Mucosa of rectum (tissue), 2 donors: ENCODE results near the gene TNFRSF1A.
A peak's percentile ranks its signal among the peaks of the same experiment; 100 is the strongest.

ENCODE experiments used
- H3K27ac ChIP-seq, 2 donors: one replicate each; pipeline ENCODE4 v1.7.0; 2013; ENCODE audit warnings: inconsistent platforms in 2 of 2, low read depth in 2 of 2, low read length in 2 of 2
- H3K27me3 ChIP-seq, 2 donors: one replicate each; pipeline ENCODE4 v1.7.0; 2013; ENCODE audit warnings: low read length in 2 of 2; ENCODE audit not compliant: control insufficient read depth in 2 of 2, insufficient read depth in 2 of 2
- H3K36me3 ChIP-seq, 2 donors: one replicate each; pipeline ENCODE4 v1.7.0; 2013; ENCODE audit warnings: low read length in 2 of 2; ENCODE audit not compliant: control insufficient read depth in 2 of 2, insufficient read depth in 2 of 2
- H3K4me1 ChIP-seq, 2 donors: one replicate each; pipeline ENCODE4 v1.7.0; 2013; ENCODE audit warnings: low read length in 2 of 2, mild to moderate bottlenecking in 1 of 2; ENCODE audit not compliant: control insufficient read depth in 2 of 2, insufficient read depth in 2 of 2
- H3K4me3 ChIP-seq, 2 donors: one replicate each; pipeline ENCODE4 v1.7.0; 2013; ENCODE audit warnings: low read length in 2 of 2
- H3K9ac ChIP-seq, 2 donors: one replicate each; pipeline ENCODE4 v1.7.0; 2013; ENCODE audit warnings: low read length in 2 of 2, low read depth in 1 of 2, mild to moderate bottlenecking in 1 of 2
- H3K9me3 ChIP-seq, 2 donors: one replicate each; pipeline ENCODE4 v1.7.0; 2013; ENCODE audit warnings: low read length in 2 of 2; ENCODE audit not compliant: control insufficient read depth in 2 of 2
- donor health status: healthy.
- donor health status: Normal muscosa, but diverticular disease.

Gene TNFRSF1A

DNA sequence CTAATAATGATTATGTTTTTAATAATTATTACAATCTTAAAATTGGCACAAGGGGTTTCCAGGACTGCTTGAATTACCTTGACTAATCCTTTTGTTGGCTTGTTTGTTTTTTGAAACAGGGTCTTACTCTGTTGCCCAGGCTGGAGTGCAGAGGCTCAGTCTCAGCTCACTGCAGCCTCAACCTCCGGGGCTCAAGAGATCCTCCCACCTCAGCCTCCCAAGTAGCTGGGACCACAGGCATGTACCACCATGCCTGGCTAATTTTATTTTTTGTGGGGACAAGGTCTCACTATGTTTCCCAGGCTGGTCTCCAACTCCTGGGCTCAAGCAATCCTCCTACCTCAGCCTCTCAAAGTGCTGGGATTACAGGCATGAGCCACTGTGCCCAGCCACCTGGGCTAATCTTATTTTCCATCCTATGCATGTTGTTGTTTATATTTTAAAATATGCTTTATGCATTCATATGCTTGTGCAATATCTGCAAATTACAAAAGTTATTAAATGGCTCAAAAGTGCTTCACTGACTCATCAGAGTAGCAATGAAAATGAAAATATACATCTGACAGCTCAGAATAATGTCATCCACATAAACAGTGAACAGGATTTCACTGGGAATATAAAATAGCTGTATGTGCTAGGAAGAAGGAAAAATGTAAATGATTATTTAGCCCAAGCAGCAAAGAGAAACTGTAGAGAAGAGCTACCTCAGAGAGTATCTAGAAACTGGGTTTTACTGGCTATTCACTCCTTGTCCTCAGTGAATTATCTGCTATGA is 56.2 kb downstream of the TNFRSF1A start:
- Histone ChIP-seq H3K27me3 (no peaks in the 10 kb centered on the region), H3K9ac (no peak overlapping the region), H3K4me1 (peaks cover 7 to 12% of the 10 kb centered on the region in 2 donors), H3K36me3 (no peaks in the 10 kb centered on the region), H3K27ac (no peak overlapping the region), H3K4me3 (no peak overlapping the region), H3K9me3 (no peaks in the 10 kb centered on the region)

GRCh38 chr12:6285063-6285477 is 56.8 kb downstream of the TNFRSF1A start:
- no peak overlapping the region for H3K27ac ChIP-seq
- H3K4me3 ChIP-seq: no peak overlapping the region
- H3K9me3 ChIP-seq: no peaks in the 10 kb centered on the region
- H3K4me1 ChIP-seq: peaks cover 7 to 16% of the 10 kb centered on the region in 2 donors
- peak overlapping the region; percentile 41 to 57 for H3K9ac ChIP-seq
- no peaks in the 10 kb centered on the region for H3K27me3 ChIP-seq
- no peaks in the 10 kb centered on the region for H3K36me3 ChIP-seq

DNA sequence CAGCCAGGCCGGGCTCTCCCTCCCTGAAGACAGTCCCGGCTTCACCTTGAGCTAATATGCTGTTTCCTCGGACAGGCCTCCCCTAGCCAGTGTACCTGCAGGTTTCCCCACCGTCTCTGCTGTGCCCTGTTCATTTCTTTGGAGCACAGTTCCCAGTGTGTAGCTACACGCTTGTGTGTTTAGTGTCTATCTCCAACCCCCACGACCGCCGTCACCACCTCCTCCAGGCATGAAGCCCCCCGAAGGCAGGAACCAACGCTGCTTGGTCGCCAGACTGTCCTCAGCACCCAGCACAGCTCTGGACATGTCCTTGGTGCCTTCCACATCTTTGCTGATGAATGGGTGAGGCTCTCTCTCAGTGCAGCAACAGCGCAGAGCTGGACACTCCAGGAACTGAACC is 57.6 kb downstream of the TNFRSF1A start:
- H3K27ac ChIP-seq: no peak overlapping the region
- H3K4me1 ChIP-seq: peaks cover 13 to 24% of the 10 kb centered on the region in 2 donors
- no peaks in the 10 kb centered on the region for H3K9me3 ChIP-seq
- H3K36me3 ChIP-seq: no peaks in the 10 kb centered on the region
- no peak overlapping the region for H3K9ac ChIP-seq
- no peak overlapping the region for H3K4me3 ChIP-seq
- H3K27me3 ChIP-seq: no peaks in the 10 kb centered on the region

- peaks cover 25 to 38% of the 10 kb centered on the region in 2 donors for H3K4me1 ChIP-seq
- no peak overlapping the region for H3K4me3 ChIP-seq
- no peaks in the 10 kb centered on the region for H3K36me3 ChIP-seq
- H3K27me3 ChIP-seq: no peaks in the 10 kb centered on the region
- no peaks in the 10 kb centered on the region for H3K9me3 ChIP-seq
- no peak overlapping the region for H3K9ac ChIP-seq
- H3K27ac ChIP-seq: no peak overlapping the region
Measured at GRCh38 chr12:6282453-6282840, 59.4 kb downstream of the TNFRSF1A start.

DNA sequence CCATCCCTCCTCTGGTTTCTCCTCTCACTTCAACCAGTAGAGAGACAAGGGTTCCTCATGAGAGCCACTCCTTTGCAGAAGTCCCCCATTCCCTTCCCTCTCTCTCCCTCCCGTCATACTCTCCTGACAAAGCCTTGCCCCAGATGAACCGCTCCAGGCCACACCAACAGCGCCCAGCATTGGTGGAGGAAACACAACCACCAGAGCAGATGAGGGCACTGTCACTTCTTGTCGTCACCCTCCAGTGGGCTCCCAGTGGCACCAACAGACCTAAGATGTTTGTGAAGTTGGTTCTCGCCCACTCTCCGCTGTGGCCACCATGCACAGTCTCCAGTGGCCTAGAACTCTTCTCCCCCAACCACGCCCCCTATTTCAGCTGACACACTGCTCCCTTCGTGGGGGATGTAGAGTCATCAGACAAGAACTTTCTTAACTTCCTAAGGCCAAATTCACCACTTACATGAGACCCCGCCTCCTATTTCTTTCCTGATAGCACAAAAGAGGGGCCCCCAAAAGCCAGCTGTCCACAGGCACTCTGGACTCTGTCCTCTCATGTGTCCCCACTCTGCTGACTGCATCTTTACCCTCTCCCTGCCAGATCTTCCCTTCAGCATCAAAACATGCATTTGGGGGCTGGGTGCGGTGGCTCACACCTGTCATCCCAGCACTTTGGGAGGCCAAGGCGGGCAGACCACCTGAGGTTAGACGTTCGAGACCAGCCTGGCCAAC is 60.6 kb downstream of the TNFRSF1A start:
- no peaks in the 10 kb centered on the region for H3K36me3 ChIP-seq
- no peaks in the 10 kb centered on the region for H3K27me3 ChIP-seq
- no peak overlapping the region for H3K27ac ChIP-seq
- H3K4me1 ChIP-seq: peaks cover 29 to 40% of the 10 kb centered on the region in 2 donors
- no peaks in the 10 kb centered on the region for H3K9me3 ChIP-seq
- no peak overlapping the region for H3K9ac ChIP-seq
- no peak overlapping the region for H3K4me3 ChIP-seq

DNA sequence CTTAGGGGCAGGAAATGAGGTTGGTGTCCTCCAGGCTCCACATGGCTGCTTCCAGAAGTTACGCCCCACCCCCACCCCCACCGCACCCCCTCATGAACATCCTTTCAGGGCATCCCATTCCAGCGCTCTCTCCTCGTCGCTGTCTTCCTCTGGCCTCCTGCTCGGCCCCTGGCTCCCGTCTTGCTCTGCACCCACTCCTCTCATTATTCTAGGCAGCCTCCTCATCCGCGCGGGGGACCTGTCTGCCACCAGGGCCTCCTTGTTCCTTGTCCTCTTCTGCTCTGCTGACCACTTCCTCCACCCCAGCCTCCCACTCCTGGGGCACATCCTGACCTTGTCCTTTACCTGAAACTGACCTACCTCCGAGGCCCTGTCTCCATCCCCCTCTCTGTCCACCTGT is 61.2 kb downstream of the TNFRSF1A start:
- H3K36me3 ChIP-seq: no peaks in the 10 kb centered on the region
- no peaks in the 10 kb centered on the region for H3K9me3 ChIP-seq
- no peaks in the 10 kb centered on the region for H3K27me3 ChIP-seq
- H3K27ac ChIP-seq: peak overlapping the region in 1 of 2 donors; percentile 59
- no peak overlapping the region for H3K4me3 ChIP-seq
- peaks cover 29 to 38% of the 10 kb centered on the region in 2 donors for H3K4me1 ChIP-seq
- peak overlapping the region in 1 of 2 donors; percentile 69 for H3K9ac ChIP-seq

- H3K9me3 ChIP-seq: no peaks in the 10 kb centered on the region
- peak overlapping the region; percentile 59 to 76 for H3K27ac ChIP-seq
- H3K9ac ChIP-seq: peak overlapping the region in 1 of 2 donors; percentile 69
- H3K4me3 ChIP-seq: no peak overlapping the region
- peaks cover 26 to 33% of the 10 kb centered on the region in 2 donors for H3K4me1 ChIP-seq
- H3K27me3 ChIP-seq: no peaks in the 10 kb centered on the region
- H3K36me3 ChIP-seq: no peaks in the 10 kb centered on the region
Measured at GRCh38 chr12:6280053-6280469, 61.8 kb downstream of the TNFRSF1A start.

- Histone ChIP-seq H3K4me1 (peaks cover 26 to 29% of the 10 kb centered on the region in 2 donors), H3K9me3 (no peaks in the 10 kb centered on the region), H3K36me3 (no peaks in the 10 kb centered on the region), H3K27ac (peak overlapping the region; percentile 59 to 76), H3K9ac (peak overlapping the region in 1 of 2 donors; percentile 69), H3K27me3 (no peaks in the 10 kb centered on the region), H3K4me3 (no peak overlapping the region)
Measured at GRCh38 chr12:6279631-6280030, 62.2 kb downstream of the TNFRSF1A start.

DNA sequence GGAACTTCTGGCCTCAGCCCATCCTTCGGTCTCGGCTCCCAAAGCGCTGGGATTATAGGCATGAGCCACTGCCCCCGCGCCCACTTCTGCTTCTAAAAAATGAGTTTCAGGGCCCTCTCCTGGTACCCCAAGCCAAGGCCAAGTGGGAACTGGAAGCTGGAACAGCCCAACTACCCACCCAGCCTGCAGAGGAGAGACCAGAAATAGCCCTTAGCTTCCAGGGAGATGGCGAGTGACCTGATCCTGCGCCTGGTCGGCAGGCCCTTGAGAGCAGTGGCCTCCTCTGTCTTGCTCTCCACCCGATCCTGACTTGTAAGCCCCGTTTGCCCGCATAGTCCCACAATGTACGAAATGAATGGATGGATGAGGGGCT is 62.6 kb downstream of the TNFRSF1A start:
- H3K9ac ChIP-seq: peak overlapping the region; percentile 60 to 69
- H3K9me3 ChIP-seq: no peaks in the 10 kb centered on the region
- peaks cover 26 to 29% of the 10 kb centered on the region in 2 donors for H3K4me1 ChIP-seq
- H3K27ac ChIP-seq: peak overlapping the region; percentile 76 to 90
- no peaks in the 10 kb centered on the region for H3K36me3 ChIP-seq
- H3K4me3 ChIP-seq: peak overlapping the region in 1 of 2 donors; percentile 50
- no peaks in the 10 kb centered on the region for H3K27me3 ChIP-seq
